Ectodermal cell (in vitro differentiated cells): ENCODE measurements around the gene ACAD9.
"Not testable (repeated sequence)": the region's sequence is repeated elsewhere in the genome, so short reads cannot be mapped to it uniquely, and the experiment has no call there.

Experiments
- H3K27ac ChIP-seq: 2 replicates; pipeline ENCODE4 v1.7.0; 2013; ENCODE audit warnings: mild to moderate bottlenecking, low read depth, low read length; ENCODE audit not compliant: insufficient read depth, poor library complexity, severe bottlenecking
- H3K27me3 ChIP-seq: 2 replicates; pipeline ENCODE4 v1.7.0; 2013; ENCODE audit warnings: mild to moderate bottlenecking, low read length; ENCODE audit not compliant: insufficient read depth, control insufficient read depth, poor library complexity, severe bottlenecking
- H3K36me3 ChIP-seq: one replicate; pipeline ENCODE4 v1.7.0; 2013; ENCODE audit warnings: low read length; ENCODE audit not compliant: control insufficient read depth, insufficient read depth
- H3K4me1 ChIP-seq: one replicate; pipeline ENCODE4 v1.7.0; 2013; ENCODE audit warnings: low read length; ENCODE audit not compliant: control insufficient read depth, insufficient read depth
- H3K4me3 ChIP-seq: 2 replicates; pipeline ENCODE4 v1.7.0; 2013; ENCODE audit warnings: low read depth, low read length, control low read depth; ENCODE audit not compliant: insufficient read depth
- H3K9me3 ChIP-seq: 2 replicates; pipeline ENCODE4 v1.7.0; 2013; ENCODE audit warnings: mild to moderate bottlenecking, low read length, moderate library complexity; ENCODE audit not compliant: control insufficient read depth
- WGBS, 2 experiments: methylation state at CpG; one replicate each; pipeline ENCODE4 v1.1.7; 2013; ENCODE audit warnings: missing lambda C conversion rate in 2 of 2; 5-methylcytosine and 5-hydroxymethylcytosine counted together

ACAD9 gene

GRCh38 chr3:128873244-128874022 is 6.0 kb upstream of the ACAD9 start:
- WGBS, 2 experiments, result 77 to 78% methylated on average over 8 of the region's 8 CpGs

DNA sequence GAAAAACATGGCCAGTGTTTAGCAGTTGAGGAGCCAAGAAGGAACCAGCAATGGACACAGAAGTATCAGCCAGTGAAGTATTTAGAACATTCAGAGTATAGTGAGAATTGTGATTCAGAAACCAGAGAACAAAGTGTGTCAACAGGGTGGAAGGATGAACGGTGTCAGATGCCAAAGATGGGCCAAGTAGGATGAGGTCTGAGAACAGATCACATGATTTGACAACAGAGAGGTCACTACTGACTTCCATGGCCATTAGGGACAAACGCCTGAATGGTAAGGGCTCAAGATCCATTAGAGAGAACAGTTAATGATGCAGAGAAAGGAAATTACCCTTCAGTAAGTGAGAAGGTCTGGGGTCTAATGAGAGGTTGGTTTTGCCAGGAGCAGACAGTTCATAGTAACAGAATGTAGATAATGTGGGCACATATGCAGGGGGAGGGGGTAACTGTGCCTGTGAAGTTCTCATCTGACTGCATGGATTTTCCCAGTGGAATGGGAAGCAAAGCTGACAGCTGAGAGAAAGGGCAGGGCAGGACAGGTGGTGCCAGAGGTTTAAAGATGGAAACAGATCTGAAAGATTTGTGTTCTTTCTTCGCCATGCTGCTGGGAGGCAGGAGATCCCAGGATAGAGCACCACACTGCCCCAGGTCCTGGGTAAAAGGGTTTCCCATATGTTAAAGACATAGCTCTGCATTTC is 4.8 kb upstream of the ACAD9 start:
- WGBS, 2 experiments, result 83 to 85% methylated on average over 3 of the region's 3 CpGs
- Histone ChIP-seq H3K27me3 (no peaks in the 10 kb centered on the region), H3K4me1 (peaks cover 4% of the 10 kb centered on the region), H3K36me3 (no peaks in the 10 kb centered on the region), H3K4me3 (no peak overlapping the region), H3K9me3 (no peaks in the 10 kb centered on the region), H3K27ac (no peak overlapping the region)

More at GRCh38 chr3:128873244-128874022, 6.0 kb upstream of the ACAD9 start:
- Histone ChIP-seq H3K36me3 (no peaks in the 10 kb centered on the region), H3K27ac (no peak overlapping the region), H3K27me3 (no peaks in the 10 kb centered on the region), H3K4me1 (peaks cover 4% of the 10 kb centered on the region), H3K9me3 (no peaks in the 10 kb centered on the region), H3K4me3 (no peak overlapping the region)

DNA sequence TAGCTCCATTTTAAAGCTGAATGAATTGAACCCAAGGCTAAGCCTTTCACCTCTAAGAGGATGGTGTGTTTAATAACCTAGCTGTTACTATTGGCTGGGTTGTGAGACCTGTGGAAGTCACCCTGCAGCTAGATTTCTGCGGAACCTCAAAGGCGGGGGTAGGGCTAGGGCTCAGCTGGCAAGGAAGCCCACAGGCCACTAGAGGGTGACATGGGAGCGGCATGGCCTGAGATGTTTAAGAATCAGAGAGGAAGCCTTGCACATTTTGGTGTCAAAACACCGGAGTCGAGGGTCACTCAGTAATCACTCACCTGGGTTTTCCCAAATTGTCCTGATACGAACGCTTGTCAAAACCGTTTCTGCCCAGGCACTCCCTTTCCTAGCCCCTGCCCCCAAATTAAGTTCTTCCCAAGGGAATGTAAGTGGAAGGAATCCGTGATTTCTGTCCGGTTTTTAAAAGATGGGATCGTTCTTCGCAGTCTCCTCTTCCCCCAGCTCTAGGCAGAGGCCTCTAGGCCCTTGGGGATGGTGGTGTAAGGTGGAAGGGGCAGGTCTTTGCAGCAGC is 3.8 kb upstream of the ACAD9 start:
- H3K36me3 ChIP-seq, result no peaks in the 10 kb centered on the region
- 62 to 63% methylated on average over 12 of the region's 12 CpGs for WGBS, 2 experiments
- no peaks in the 10 kb centered on the region for H3K9me3 ChIP-seq
- H3K27ac ChIP-seq, result no peak overlapping the region
- no peak overlapping the region for H3K4me3 ChIP-seq
- peaks cover 7% of the 10 kb centered on the region for H3K4me1 ChIP-seq
- H3K27me3 ChIP-seq, result no peaks in the 10 kb centered on the region

DNA sequence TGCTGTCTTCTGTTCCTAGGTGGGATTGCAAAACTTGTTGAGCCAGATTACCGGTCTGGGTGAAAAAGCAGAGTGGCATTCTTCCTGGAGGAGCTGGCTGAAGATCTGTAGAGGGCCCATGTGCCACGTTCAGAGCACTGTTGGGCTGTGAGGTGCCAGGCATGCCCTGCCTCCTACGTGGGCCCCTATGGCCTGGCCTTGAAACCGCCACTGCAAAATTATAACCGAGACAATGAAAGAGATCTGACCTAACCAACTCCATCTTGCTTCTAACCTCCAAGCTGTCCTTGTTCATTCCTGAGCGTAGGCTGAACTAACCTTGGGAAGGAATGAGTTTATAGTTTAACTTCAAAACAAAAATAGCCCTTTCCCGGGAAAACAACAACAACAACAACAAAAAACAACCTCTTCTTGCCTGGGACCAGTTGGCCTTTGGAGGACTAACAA is 1.4 kb upstream of the ACAD9 start:
- no peak overlapping the region for H3K27ac ChIP-seq
- no peaks in the 10 kb centered on the region for H3K9me3 ChIP-seq
- WGBS, 2 experiments, result 86 to 91% methylated on average over 6 to 7 of the region's 7 CpGs
- H3K4me3 ChIP-seq, result peak overlapping the region; percentile 69
- no peaks in the 10 kb centered on the region for H3K27me3 ChIP-seq
- H3K4me1 ChIP-seq, result peaks cover 13% of the 10 kb centered on the region
- no peaks in the 10 kb centered on the region for H3K36me3 ChIP-seq

GRCh38 chr3:128878556-128879124 is 780 bp upstream of the ACAD9 start:
- H3K4me3 ChIP-seq, result peak overlapping the region; percentile 69
- no peaks in the 10 kb centered on the region for H3K27me3 ChIP-seq
- H3K36me3 ChIP-seq, result no peaks in the 10 kb centered on the region
- H3K27ac ChIP-seq, result peak overlapping the region; percentile 92
- no peaks in the 10 kb centered on the region for H3K9me3 ChIP-seq
- H3K4me1 ChIP-seq, result peaks cover 13% of the 10 kb centered on the region
- 7 to 8% methylated on average over 14 of the region's 14 CpGs for WGBS, 2 experiments

- WGBS, 2 experiments, result 7 to 9% methylated on average over 6 of the region's 6 CpGs
- Histone ChIP-seq H3K4me3 (peak overlapping the region; percentile 69), H3K27ac (peak overlapping the region; percentile 70), H3K9me3 (no peaks in the 10 kb centered on the region), H3K27me3 (no peaks in the 10 kb centered on the region), H3K36me3 (no peaks in the 10 kb centered on the region), H3K4me1 (peaks cover 13% of the 10 kb centered on the region)
Observed at GRCh38 chr3:128879991-128880390, 571 bp downstream of the ACAD9 start.

DNA sequence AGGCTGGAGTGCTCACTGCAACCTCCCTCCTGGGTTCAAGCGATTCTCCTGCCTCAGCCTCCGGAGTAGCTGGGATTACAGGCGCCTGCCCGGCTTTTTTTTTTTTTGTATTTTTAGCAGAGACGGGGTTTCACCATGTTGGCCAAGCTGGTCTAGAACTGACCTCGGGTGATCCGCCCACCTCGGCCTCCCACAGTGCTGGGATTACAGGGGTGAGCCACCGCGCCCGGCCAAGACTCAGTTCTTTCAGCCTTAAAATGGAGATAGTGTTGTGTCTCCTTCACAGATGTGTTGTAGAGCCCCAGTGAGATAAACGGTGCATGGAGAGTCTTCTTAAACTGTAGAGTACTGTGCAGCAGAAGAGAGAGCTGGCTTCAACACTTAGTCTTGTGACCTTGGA is 1.0 kb downstream of the ACAD9 start:
- Histone ChIP-seq H3K4me3 (peak overlapping the region; percentile 69), H3K4me1 (peaks cover 13% of the 10 kb centered on the region)
- whole genome bisulfite sequencing, 2 experiments, result 90 to 91% methylated on average over 12 of the region's 12 CpGs
- not testable (repeated sequence) for H3K27ac ChIP-seq, H3K36me3 ChIP-seq, H3K9me3 ChIP-seq, H3K27me3 ChIP-seq

DNA sequence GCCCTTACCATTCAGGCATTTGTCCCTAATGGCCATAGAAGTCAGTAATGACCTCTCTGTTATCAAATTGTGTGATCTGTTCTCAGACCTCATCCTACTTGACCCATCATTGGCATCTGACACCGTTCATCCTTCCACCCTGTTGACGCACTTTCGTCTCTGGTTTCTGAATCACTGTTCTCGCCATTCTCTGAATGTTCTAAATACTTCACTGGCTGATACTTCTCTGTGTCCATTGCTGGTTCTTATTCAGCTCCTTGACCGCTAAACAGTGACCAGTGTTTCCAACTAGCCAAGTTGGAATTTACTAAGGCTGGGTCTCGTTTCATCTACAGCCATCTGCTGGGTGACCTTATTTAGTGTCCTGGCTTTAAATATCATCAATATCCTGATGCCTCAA is 2.2 kb downstream of the ACAD9 start:
- H3K9me3 ChIP-seq, result no peaks in the 10 kb centered on the region
- no peak overlapping the region for H3K27ac ChIP-seq
- H3K4me1 ChIP-seq, result peaks cover 9% of the 10 kb centered on the region
- WGBS, 2 experiments, result 96% methylated on average over 6 of the region's 6 CpGs
- H3K4me3 ChIP-seq, result no peak overlapping the region
- H3K36me3 ChIP-seq, result no peaks in the 10 kb centered on the region
- H3K27me3 ChIP-seq, result no peaks in the 10 kb centered on the region

GRCh38 chr3:128882719-128883118 is 3.3 kb downstream of the ACAD9 start:
- H3K27me3 ChIP-seq, result no peaks in the 10 kb centered on the region
- no peaks in the 10 kb centered on the region for H3K9me3 ChIP-seq
- peaks cover 9% of the 10 kb centered on the region for H3K4me1 ChIP-seq
- no peaks in the 10 kb centered on the region for H3K36me3 ChIP-seq
- 89 to 100% methylated on average over 1 of the region's 1 CpG for WGBS, 2 experiments
- no peak overlapping the region for H3K4me3 ChIP-seq
- H3K27ac ChIP-seq, result no peak overlapping the region

DNA sequence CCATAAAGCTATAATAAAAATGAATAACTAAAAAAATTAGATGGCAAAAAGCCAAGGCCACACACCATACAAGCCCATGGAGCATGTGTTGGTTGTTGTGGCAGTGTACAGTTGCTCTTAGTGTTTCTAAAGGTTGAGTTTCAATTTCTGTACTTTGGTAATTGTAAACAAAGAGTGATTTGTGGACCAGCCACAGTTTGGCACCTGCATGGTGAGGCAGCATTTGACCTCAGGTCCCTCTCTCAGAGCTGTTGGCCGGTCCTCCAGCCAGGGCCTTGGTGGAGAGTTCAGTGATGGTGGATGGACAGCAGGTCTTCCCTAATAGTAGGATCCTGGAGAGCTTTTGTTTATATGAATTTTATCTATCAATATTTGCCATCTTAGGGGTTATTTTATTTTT is 5.6 kb downstream of the ACAD9 start:
- Histone ChIP-seq H3K36me3 (no peaks in the 10 kb centered on the region), H3K27ac (no peak overlapping the region), H3K9me3 (no peaks in the 10 kb centered on the region)

More for the DNA sequence above, 5.6 kb downstream of the ACAD9 start:
- H3K4me1 ChIP-seq, result peaks cover 9% of the 10 kb centered on the region
- H3K4me3 ChIP-seq, result no peak overlapping the region
- 94 to 100% methylated on average over 1 of the region's 1 CpG for WGBS, 2 experiments
- H3K27me3 ChIP-seq, result no peaks in the 10 kb centered on the region
